Measurements from ENCODE around the gene MCM10.
"Not testable (repeated sequence)": the region's sequence is repeated elsewhere in the genome, so short reads cannot be mapped to it uniquely, and the experiment has no call there.

Gene MCM10

DNA sequence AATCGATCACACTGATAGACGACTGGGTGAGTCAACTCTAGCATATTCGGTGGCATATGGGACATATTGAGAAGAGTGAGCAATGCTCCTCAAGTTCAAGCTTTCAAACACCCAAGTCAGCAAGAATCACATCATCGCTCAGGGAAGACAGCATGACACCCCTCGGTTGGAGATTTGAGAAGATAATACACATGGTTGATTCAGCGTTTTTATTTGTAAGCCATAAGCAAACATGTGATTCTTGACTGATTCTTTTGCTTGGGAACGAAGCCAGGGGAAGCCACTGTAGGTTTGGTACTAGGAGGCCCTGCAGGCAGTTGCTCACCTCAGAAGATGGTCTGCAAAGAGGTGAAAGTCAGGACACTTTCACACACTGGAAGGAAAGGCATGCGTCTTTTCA is 60.2 kb downstream of the MCM10 start:
- no peak for DNase-seq (ENCODE audit: low read depth in 2 of 2)

GRCh38 chr10:13222151-13222550 is 60.8 kb downstream of the MCM10 start:
- DNase-seq (ENCODE audit: low read depth in 2 of 2): no peak

DNA sequence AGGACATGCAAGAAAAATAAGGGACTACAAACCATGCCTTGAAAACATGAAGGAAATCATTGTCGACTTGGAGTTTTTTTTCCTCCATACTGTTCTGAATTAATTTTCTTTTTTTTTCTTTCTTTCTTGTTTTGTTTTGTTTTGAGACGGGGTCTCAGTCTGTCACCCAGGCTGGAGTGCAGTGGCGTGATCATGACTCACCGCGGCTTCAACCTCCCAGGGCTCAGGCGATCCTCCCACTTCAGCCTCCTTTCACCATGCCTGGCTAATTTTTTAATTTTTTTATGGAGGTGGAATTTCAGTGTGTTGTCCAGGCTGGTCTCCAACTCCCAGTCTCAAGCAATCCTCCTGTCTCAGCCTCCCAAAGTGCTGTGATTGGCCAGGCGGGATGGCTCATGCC is 61.2 kb downstream of the MCM10 start:
- DNase-seq (ENCODE audit: low read depth in 2 of 2): no peak

DNA sequence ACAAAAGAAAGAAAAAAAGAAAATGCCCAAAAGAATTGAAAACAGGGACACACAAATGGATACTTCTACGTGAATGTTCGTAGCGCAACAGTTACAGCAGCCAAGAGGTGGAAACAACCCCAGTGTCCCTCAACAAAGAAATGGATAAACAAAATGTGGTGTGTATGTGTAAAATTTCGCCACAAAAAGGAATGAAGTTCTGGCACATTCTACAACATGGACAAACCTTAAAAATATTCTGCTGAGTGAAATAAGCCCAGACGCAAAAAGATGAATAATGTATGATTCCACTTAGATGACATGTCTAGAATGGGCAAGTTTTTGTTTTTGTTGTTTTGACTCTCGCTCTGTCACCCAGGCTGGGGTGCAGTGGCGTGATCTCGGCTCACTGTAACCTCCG is 61.9 kb downstream of the MCM10 start:
- DNase-seq (ENCODE audit: low read depth in 2 of 2): no peak

GRCh38 chr10:13224210-13224995 is 63.0 kb downstream of the MCM10 start:
- no peak for DNase-seq (ENCODE audit: low read depth in 2 of 2)

GRCh38 chr10:13225601-13226000 is 64.2 kb downstream of the MCM10 start:
- DNase-seq (ENCODE audit: low read depth in 2 of 2): no peak

GRCh38 chr10:13227031-13227430 is 65.7 kb downstream of the MCM10 start:
- no peak for DNase-seq (ENCODE audit: low read depth in 2 of 2)

DNA sequence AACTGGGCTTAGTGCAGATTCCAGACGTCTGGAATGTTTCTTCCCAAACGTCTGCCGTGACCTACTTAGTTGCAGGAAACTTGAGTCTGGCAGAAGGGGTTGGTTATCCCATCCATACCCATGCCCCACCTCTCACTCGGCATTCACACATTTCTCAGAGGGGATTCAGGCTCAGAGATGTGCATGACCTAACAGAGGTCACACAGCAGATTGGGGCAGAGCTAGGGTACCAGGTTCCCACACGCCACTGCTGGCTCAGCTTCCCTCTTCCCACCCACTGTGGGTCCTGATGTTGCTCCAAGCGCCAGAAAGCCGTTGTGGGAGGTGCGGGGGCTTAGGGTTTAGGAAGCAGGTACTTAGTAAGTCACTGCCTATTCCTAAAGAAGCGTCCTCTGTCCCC is 69.8 kb downstream of the MCM10 start:
- DNase-seq (ENCODE audit: low read depth in 2 of 2): no peak

DNA sequence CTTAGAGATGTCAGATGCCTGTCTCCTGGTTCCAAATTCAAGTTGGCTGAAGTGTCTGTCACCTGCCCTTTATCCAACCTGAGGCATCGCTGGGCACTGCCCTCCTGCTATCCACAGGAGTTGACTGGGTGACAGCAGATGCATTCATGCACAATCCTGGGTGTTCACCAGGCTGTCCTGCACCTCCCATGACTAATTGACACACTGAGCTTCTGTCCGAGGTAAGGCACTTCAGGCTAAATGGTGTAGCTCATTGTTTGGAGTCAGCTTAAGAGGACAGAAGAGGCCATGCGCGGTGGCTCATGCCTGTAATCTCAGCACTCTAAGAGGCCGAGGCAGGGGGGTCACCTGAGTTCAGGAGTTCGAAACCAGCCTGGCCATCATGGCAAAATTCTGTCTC is 70.5 kb downstream of the MCM10 start:
- no peak for DNase-seq (ENCODE audit: low read depth in 2 of 2)

DNA sequence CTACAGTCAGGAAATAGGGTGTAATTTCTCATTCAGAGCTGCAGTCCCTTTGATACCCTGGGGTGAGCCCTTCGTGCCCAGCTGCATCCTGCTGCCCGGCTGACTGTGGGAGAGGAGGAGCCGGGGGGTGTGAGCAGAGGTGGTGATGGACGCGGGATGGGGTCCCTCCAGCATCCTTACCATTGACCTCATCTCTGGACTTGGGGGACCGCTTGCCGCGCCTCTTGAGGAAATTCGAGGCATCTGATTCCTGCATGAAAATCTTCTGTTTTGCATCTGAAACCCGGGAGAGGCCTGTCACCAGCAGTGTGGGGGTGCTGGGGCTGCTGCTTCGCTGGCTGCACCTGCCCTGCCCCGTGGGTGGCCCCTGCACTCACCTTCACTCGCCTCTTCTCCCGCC is 72.0 kb downstream of the MCM10 start:
- DNase-seq (ENCODE audit: low read depth in 2 of 2): no peak

DNA sequence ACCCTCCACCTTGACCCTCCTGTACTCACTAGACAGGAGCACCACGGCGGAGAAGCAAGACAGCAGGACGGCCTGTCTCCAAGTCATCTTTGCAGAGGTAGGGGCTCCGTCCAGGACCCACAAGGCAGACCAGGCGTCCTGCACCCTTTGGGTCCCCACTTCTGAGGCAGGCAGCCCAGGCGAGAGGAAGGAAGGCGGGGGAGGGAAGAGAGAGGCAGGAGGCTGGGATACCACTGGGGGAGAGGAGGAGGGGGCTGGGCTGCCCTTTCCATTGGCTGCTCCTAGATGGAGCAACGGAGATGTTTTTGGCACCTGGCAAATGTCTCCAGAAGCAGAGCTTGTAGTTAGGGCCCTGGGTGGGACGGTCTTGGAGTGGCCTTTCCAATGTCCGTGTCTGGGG is 72.8 kb downstream of the MCM10 start, which contains the start of gene UCMA:
TSS of gene UCMA (minus strand) at position 203 of the 400 bp plus-strand sequence. CDS start at position 87, 116 bp downstream.
- no peak for DNase-seq (ENCODE audit: low read depth in 2 of 2)

- DNase-seq (ENCODE audit: low read depth in 2 of 2): not testable (repeated sequence)
These were observed 73.4 kb downstream of the MCM10 start for GRCh38 chr10:13234736-13235135.

- no peak for DNase-seq (ENCODE audit: low read depth in 2 of 2)
These were observed 75.3 kb downstream of the MCM10 start for GRCh38 chr10:13236638-13237037.

DNA sequence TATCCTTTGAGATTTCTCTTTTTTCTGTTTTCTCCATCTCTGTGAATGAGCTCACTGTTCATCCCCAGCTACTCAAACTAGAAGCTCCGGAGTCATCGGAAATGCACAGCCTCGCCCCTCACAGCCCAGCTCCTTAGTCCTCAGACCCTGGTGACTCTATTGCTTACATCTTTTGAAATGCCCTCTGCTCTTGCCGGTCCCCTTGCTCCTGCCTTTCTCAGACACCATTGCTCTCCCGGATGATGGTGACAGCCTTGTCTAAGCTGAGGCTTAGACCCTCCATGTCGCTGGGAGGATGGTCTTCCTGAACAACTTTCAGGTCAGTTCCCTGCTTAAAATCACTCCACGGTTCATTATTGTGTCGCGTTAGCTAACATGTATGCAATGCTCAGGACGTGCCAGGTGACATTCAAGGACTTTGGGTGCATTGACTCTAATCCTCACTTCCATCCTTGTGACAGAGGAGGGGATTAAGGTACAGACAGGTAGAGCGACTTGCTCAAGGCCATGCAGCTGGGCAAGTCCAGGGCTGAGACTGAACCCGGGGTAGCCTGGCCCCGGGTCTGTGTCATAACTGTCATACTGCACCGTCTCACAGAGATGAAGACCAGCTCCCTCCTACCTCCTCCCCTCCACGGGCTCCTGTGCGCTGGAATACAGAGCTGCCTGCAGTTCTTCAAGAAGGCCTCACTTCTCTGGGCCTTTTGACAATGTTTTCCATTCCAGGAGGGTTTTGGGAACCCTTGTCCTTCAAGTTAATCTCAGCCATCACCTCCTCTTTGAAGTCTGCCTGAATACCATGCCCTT is 77.1 kb downstream of the MCM10 start:
- DNase-seq (ENCODE audit: low read depth in 2 of 2): no peak

GRCh38 chr10:13239923-13240322 is 78.6 kb downstream of the MCM10 start:
- DNase-seq (ENCODE audit: low read depth in 2 of 2): no peak

GRCh38 chr10:13241613-13242012 is 80.3 kb downstream of the MCM10 start:
- DNase-seq (ENCODE audit: low read depth in 2 of 2): no peak

DNA sequence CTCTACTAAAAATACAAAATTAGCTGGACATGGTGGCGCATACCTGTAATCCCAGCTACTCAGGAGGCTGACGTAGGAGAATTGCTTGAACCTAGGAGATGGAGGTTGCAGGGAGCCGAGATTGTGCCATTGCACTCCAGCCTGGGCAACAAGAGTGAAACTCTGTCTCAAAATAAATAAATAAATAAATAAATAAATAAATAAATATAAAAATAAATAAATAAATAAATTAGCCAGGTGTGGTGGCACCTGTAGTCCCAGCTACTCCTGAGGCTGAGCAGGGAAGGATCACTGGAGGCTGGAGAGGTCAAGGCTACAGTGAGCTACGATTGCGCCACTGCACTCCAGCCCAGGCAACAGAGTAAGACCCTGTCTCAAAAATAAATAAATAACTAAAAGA is 80.9 kb downstream of the MCM10 start:
- not testable (repeated sequence) for DNase-seq (ENCODE audit: low read depth in 2 of 2)

DNA sequence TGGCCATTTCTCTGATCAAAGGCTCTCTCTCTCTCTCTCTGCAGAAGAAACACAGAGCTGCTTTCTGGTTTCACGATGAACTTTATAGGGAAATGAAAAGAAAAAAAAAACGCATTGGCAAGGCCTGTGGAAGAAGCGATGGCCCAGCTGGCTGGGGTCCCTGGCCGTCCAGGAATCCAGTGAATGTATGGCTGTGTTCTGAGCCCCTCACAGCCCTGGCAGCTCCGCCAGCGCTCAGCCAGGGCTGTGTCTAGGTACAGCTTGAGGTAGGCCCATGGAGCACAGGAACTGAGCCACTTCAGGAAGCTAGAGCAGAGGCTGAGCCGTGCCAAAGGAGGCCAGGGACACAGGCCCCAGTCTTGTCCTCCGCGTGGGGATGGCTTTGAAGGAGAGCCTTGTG is 85.9 kb downstream of the MCM10 start:
- DNase-seq (ENCODE audit: low read depth in 2 of 2): no peak

- no peak for DNase-seq (ENCODE audit: low read depth in 2 of 2)
These were observed 86.4 kb downstream of the MCM10 start for GRCh38 chr10:13247784-13248183.

DNA sequence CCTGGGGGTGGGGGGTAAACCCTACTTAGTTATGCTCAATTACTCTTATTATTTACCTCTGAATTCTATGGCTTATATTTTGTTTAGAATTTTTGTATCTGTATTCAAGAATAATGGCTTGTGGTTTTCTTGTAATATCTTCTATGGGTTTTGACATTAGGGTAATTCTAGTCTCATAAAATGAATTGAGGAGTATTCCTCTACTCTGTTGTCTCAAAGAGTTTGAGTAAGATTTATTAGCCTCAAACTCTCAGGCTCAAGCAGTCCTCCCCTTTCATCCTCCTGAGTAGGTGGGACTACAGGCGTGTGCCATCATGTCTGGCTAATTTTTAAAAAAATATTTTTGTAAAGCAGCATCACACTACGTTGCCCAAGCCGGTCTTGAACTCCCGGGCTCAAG is 92.4 kb downstream of the MCM10 start:
- no peak for DNase-seq (ENCODE audit: low read depth in 2 of 2)

- DNase-seq (ENCODE audit: low read depth in 2 of 2): no peak
These were observed 95.3 kb downstream of the MCM10 start for GRCh38 chr10:13256627-13257026.

DNA sequence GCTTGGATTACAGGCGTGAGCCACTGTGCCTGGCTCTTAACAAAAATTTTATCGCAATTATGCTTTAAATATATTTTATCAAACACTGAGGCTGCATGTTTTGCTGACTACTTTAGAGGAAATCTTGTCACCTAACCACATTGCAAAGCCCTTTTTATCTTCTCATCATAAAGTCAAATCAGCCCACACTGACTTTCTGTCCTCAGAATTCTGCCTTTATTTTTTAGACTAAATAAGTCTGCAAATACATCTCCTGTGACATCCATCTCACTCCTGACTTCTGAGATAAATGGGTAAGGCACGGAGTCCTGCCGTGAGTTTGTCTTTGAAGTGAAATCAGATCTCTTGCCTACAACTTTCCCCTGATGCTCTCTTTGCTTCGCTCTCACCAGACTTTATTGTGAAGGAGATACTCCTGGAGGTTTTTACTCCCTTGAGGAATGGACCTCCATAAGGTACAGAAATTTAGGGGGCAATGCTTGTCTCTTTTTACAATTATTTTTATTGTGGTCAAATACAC is 96.3 kb downstream of the MCM10 start:
- no peak for DNase-seq (ENCODE audit: low read depth in 2 of 2)
